Stimulated activated CD4-positive, alpha-beta T cell treated with anti-CD3 and anti-CD28 coated beads, Interleukin-12 subunit alpha, Interleukin-12 subunit beta, amount 100 ng/mL, for 48 hours (primary cell): ENCODE results near the gene GLP2R.
"Not testable (repeated sequence)": the region's sequence is repeated elsewhere in the genome, so short reads cannot be mapped to it uniquely, and the experiment has no call there.

ENCODE experiments used
- DNase-seq, 3 donors: peaks; one replicate each; pipeline ENCODE4 v3.0.0-alpha.2; 2020; ENCODE audit warnings: low read depth in 2 of 3, low spot score in 1 of 3

GLP2R gene, protein sequence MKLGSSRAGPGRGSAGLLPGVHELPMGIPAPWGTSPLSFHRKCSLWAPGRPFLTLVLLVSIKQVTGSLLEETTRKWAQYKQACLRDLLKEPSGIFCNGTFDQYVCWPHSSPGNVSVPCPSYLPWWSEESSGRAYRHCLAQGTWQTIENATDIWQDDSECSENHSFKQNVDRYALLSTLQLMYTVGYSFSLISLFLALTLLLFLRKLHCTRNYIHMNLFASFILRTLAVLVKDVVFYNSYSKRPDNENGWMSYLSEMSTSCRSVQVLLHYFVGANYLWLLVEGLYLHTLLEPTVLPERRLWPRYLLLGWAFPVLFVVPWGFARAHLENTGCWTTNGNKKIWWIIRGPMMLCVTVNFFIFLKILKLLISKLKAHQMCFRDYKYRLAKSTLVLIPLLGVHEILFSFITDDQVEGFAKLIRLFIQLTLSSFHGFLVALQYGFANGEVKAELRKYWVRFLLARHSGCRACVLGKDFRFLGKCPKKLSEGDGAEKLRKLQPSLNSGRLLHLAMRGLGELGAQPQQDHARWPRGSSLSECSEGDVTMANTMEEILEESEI

DNA sequence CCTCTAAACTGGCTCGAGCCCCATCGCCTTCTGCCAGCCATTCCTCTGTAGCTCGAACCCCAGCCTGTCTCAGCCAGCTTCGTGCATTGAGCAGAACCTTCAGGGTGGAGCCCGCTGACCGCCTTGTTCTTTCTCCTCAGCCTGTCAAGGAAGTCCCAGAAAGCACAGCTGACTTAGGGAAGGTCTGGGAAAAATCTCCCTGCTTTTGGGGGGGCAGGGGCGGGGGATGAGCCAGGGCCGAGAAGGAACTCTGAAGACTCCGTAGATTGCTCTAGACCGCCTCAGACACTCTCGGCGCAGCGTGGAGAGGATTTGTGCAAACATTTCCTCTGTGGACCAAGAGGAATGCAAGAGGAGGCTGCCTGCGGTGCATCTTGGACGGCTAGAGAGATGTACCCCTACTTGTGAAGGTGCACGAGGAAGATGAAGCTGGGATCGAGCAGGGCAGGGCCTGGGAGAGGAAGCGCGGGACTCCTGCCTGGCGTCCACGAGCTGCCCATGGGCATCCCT lies at the start of gene GLP2R:
GLP2R (plus strand) TSS at position 284 of the 510 bp plus-strand sequence; CDS start at position 424, 140 bp downstream.
- no peak for DNase-seq

DNA sequence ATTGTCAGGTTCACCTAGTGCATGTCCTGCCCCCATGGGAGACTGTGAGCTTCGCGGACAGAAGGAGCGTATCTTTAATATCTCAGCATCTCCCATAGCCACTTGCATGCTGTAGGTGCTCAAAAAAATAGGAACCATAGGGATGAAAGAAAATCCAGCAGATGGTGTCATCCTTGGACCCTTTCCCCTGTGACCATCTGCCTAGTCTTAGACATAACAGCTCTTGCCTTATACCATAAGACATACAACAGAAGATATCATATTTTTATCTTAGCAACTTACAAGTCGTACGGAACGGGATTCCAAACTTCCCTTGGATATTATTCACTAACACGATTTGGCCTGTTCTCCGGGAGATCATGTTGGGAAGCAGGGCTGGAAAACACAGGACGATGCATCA lies 48.8 kb upstream of the GLP2R start:
- DNase-seq = no peak

DNA sequence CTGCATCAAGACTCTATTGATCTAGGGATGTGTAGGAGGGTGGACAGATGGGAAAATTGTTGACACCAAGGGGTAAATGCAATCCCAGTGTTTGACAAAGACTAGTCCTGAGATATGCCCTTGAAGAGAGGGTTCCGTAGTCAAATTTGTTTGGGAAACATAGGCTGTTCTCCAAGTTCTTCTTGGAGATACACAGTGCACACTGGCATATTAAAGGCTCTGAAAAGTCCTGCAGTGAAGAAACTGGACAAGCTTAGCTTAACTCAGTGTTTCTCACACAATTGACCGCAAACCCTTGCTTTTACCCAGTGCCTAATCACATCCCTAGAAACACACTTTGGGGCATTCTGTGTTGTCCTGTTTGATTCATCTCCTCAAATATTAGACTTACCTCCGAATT lies 45.2 kb upstream of the GLP2R start:
- no peak for DNase-seq

DNA sequence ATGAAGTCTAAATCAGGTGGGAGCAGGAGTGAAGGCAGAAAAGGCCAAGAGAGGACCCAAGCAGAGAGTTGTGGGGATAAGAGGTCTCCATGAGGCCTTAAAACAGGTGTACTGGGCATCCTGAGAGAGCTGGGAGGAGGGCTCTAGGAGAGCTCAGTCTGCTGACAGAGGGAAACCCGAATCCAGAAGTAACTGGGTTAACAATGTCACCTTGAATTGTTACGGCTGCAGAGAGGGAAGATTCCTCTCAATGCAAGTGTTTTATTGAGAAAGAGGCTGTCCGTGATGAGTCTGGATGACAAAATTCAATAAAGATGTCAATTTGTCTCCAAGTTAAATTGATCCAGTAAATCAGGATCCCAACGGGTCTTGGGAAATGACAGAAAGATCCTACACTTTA lies 42.7 kb upstream of the GLP2R start:
- no peak for DNase-seq

DNA sequence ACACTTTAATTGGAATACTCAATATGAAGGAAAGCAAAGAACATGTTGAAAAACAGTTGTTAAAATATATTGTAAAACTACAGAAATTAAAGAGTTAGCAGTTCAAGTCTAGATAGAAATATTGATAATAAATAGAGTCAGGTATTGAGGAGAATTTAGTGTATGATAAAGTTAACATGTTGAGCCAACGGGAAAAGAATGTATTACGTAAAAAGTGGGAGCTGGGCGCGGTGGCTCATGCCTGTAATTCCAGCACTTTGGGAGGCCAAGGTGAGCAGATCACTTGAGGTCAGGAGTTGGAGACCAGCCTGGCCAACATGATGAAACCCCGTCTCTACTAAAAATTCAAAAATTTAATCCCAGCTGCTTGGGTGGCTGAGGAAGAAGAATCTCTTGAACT lies 42.3 kb upstream of the GLP2R start:
- DNase-seq = not testable (repeated sequence)

DNA sequence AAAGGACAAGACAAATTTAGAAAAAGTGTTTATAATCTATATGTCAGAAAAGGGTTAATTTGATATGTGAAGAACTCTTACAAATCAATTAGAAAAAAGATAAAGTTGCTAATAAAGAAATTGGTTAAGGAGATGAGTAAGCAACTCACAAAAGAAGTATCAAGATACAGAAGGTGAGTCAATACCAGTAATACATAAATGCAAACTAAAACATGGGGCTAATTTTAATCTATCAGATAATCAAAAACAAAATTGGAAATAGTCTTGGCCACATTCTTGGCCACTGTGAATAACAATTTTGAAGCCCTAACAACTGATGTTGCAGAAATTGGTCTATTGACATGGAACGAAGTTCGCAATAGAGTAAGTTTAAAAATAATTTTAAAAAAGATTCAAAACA lies 41.2 kb upstream of the GLP2R start:
- no peak for DNase-seq

DNA sequence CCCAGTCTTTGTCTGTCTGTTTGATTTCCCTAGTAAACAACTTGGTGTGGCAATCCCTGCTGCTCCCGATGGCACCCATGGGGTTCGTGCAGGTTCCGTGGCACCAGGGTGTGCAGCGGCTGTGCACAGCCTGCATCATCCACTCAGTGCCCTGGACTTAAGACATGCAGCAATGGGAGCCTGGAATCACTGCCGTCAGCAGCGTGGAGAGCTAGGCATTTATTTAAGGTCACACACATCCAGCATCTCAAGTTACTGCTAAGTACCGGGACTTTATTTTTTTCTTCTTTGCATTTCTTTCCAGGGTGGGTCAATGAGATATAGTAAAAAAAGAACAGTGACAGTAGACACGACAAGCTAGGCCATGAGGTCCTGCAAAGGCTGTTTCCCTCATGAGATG lies 37.1 kb upstream of the GLP2R start:
- DNase-seq = no peak

DNA sequence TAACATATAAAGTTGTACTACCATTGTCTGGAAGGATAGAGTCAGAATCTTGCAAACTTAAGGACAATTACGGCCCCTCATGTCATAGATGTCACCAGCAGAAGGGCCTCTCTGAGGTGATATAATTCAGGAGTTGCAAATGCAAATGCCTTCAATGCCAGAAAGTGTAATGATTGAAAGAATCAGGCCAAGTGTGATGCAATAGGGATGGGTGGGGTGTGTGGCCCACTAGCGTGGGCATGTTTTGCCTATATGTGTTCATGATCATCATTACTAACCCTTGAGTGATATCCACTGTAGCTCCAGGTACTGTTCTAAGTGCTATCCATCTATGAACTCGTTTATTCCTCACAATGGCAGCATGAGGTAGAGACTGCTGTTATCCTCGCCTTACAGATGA lies 35.4 kb upstream of the GLP2R start:
- DNase-seq = no peak

DNA sequence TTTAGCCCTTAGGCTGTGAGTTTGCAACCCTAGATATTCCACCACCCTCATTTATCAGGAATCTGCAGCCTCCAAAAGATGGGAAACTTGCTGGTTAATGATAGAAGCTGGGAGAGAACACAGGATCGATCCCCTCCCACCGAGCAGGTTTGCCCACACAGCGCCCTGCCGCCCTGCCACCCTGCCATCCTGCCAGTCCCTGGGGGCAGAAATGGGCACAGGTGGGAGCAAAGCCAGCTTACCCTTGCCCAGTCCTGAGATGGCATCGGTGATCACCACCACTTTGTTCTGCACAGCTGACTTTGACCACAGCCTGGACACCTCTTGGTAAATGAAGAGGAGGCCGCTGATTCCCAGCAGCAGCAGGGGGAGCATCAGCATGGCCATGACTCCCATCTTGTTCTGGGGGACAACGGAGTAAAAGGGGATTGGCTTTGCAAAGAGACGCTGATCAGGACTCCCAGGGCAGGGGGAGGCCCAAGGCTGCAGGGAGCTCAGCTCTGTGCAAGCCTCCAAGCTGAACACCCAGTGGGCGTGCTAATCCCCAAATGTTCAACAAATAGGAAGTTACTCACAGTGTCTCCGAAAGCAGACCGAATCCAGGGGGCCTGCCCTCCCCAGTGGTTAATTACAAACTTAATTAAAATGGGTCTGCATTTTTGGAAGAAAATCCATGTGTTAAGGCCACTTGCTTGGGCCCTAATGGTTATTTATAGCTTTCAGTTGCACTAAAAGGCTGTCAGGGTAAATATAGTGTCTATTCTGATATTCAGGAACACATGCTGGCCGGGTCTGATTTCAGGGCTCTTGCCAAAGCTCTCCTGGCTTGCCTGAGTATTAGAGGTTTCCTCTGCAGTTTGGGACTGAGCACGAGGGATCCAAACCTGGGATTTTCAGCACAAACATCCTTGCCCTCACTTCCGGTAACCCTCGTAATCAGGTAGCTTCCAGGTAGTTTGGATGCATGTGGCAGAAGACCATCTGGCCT lies 34.5 kb upstream of the GLP2R start, which contains the start of gene DHRS7C:
DHRS7C (minus strand) TSS at position 704 of the 988 bp plus-strand sequence; CDS start at position 396, 308 bp downstream.
- DNase-seq = no peak

DNA sequence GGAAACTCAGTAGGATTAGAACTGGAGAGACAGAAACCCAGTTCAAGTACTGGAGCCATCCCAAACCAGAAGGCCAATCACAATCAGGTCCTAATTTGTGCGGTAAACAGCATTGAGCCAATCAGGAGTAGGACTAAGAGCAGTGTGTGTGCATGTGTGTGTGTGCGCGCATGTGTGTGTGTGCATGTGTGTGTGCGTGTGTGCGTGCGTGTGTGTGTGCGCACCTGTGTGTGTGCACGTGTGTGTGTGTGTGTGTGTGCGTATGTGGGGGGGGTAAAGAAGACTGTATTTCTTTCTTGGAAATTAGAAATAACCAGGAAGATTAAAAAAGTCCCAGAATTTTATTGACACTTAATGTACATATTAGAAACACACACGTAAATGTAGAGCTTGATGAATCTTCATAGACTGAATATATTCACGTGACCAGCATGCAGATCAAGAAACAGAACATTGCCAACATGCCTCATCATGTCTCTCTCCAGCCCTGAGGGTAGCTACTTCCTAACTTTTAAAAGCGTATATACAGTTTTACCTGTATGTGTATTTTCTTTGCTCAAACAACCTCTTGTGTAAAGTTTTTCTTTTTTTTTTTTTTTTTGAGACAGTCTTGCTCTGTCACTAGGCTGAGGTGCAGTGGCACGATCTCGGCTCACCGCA lies 33.4 kb upstream of the GLP2R start:
- DNase-seq = no peak

DNA sequence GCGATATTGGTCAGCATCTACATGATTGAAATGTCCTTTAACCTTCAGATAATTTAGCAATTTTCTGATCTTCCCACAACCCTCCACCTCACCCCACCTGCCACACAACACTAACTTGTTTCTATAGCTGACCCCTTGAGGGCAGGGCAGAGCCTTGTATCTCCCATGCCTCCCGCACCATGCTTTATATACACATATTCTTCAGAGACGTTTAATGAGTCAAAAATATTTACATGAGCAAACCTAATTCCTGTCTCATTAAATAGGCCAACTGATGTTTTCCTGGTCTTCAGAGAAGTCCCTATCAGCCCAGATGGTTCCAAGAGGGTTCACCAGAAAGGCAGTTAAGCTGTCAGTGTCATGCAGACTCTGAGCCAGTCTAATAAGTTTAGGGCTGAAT lies 27.7 kb upstream of the GLP2R start:
- DNase-seq = no peak

DNA sequence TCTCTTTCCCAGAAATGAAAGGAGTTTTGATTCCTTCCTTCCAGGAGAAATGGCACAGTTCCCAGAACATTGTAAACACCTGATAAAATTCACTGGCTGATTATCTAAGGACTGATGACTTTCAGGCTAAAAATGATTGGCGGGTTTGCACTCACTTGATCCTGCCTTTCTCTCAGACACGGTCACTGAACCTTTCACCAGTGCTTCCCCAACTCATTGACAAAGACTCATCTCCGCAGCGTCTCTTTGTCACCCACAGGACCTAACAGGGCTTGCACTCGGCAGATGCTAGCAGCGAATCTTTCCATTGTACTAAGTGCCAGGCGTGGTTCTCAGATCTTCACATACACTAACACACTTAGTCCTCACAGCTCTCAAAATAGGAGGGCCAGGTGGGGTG lies 27.0 kb upstream of the GLP2R start:
- no peak for DNase-seq

DNA sequence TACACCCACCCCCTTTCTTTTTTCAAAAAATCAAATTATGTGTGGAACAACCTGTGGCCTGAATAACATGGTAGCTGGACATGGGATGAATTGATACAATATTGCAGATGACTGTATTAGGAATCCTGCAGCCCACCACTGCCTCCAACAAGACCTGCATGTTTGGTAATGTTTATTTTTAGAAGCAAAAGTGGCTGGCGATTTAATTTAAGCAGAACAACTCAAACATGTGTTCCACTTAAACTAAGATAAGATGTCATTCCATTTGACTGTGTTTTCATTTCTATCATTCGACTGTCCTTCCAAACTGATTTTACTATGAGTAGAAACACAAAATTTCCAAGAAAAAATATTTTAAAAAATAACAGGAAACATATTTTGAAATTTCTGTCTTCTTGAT lies 24.2 kb upstream of the GLP2R start:
- no peak for DNase-seq

DNA sequence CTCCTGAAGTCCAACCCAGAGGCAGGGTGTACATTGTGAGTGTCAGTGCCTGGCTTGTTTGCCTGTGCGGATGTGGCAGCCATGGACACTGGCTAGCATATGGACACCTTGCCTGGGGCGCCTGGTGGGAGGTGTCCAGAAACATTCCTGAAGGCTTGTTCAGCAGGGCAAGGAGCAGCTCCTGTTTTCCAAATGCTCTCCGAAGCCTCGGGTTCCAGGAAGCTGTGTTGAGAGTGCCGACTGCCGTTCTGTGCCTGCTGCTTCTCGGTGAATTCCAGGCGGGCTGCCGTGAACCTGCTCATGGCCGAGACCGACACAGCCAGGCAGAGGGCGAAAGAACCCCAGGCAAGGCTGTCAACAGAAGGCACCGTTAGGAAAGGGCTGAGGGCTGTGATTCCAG lies 23.4 kb upstream of the GLP2R start:
- no peak for DNase-seq

DNA sequence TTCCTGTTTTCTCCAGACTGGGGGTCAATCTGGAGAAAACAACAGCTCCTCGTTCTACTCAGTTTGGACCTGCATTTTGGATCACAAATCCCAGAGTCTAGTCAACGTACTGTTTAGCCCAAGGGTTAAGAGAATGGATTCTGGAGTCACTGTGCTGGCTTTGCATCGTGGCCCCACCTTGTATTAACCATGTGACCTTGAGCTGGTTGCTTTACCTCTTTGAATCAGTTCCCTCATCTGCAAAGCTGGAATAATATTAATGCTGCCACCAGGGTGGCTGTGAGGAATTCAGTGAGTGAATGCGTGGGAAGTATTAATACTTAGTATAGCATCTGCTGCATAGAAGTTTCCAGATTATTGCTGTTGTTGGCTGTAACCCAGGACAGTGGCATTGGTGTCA lies 23.0 kb upstream of the GLP2R start:
- DNase-seq = no peak

DNA sequence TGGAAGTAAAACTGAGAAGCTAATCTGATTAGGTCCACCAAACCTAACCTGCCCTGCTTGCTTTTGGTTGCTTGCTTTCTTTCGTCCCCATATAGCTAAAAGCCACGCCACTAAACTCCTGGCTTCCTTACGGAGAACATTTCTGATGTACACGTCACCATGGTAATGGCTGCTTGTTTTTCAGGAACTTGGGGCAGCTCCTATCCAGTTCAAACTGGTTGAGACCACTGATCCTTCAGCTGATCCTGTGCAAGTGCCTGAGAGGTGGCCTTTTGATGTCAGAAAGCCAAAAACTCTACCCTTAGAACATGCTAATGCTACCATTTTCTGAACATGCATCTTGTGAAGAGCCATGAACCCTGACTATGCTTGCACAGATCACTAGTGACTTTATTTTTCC lies 20.0 kb upstream of the GLP2R start:
- no peak for DNase-seq

DNA sequence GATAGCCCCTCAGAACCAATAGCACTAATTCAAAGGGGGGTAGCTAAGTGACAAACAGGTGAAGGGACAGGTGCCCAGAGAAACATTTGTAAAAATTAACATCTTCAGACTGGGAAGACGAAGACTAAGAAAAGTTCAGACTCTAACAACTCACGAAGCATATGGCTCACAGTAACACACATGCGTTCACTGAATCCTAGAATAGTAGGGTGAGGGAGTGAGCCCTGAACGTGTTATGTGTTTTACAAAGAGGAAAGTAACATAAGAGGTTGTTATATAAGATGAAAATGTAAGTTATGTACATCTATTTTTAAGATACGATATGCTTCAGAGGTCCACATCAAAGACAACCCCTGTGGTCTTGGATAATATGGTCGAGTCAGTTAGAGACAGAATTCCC lies 19.0 kb upstream of the GLP2R start:
- no peak for DNase-seq

DNA sequence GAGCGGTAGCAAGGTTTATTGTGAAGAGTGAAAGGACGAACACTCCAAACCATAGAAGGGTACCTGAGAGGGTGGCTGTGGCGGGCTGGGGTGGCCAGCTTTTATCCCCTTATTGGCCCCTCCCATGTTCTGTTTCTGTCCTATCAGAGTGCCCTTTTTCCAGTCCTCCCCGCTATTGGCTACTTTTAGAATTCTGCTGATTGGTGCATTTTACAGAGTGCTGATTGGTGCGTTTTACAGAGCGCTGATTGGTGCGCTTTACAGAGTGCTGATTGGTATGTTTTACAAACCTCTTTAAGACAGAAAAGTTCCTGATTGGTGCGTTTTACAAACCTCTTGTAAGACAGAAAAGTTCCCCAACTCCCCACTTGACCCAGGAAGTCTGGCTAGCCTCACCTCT lies 16.3 kb upstream of the GLP2R start:
- no peak for DNase-seq

DNA sequence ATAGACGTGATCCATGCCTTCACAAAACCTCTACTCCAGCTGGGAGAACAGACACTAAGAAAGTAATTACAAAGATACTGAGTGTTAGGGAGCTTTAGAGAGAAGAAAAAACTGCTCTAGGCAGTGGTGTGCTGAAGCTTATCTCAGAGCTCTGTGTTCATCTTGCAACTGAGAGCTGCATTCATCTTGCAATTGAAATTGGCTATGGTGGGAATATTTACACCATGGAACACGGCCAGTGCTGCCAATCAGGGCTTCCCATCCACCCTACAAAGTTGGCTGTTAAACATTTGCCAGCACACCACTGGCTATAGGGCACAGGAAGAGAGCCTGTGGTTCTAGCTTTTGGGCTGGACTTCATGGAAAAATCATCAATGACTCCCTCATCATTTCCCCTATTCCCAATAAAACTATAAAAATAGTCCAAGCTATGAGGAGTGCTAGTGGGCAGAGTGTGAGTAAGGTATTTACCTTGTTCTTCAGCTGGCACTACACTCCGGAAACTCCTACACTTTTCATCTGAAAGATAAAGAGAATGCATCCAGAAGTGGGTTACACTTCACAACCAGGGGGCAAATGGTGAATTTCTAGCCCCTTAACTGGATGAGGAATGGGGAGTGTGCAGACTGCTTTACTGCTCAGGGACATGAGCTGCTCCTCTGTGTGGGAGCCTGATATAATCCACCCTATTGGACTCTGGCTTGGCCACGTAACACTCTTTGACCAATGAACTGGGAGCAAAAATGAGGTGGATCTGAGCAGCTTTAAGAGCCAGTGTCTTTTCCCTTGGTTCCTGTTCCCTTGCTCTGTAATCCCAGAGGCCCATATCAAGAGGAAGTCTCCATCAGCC lies 15.4 kb upstream of the GLP2R start:
- DNase-seq = no peak

DNA sequence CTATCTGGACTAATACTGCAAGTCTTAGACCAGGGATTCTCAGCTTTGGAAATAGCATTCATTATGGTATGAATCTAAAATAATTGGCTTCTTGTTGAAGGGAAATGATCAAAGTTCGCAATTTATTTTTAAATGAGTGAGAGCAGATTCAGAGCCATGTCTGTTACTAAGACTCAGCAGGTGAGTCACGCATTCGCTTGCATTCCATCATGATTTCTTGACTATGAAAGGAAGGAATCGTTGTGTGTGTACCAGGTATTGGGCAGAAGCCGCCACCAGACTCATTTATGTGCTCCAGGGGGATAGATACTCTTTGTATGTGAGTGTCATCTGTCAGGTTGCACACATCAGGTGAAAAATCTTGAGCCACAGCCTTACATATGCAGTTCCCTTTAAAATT lies 14.6 kb upstream of the GLP2R start:
- no peak for DNase-seq
